GM20431 (cell line): ENCODE data around the gene MPDZ.

Experiments used
- in situ Hi-C: fragments of 300-500 bp; cut with MseI, MboI; formaldehyde crosslinking; loops from one replicate; pipeline ENCODE4 v1.15.0; 2020; ENCODE audit warnings: low sequenced_read_pairs; ENCODE audit not compliant: unreplicated experiment

The MPDZ gene

GRCh38 chr9:13145340-13145739 is 134.2 kb downstream of the MPDZ start:
- in situ Hi-C loops: no loop called here

GRCh38 chr9:13144166-13144775 is 135.2 kb downstream of the MPDZ start:
- in situ Hi-C loops: no loop called here

DNA sequence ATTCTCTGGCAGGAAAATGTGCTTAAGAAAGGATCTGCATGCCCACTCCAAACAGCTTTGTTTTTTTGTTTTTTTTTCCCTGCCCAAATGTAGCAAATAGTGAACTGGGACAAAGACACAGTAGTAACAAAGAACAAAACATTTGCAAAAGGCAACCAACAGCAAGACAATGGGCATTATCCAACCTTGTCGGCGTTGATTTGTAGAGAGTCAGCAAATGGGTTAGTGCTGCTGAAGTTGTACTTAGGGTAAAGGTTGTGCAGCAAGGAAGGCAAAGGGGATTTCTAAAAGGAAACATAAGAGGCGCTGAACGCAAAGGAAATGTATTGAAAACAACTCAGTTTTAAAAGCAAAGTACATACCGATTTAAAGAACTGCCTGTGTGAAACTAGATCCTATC is 136.2 kb downstream of the MPDZ start:
- in situ Hi-C loops: no loop called here

GRCh38 chr9:13142776-13143175 is 136.7 kb downstream of the MPDZ start:
- in situ Hi-C loops: no loop called here

GRCh38 chr9:13141629-13142028 is 137.9 kb downstream of the MPDZ start:
- in situ Hi-C loops: no loop called here

GRCh38 chr9:13140843-13141592 is 138.5 kb downstream of the MPDZ start:
- in situ Hi-C loops: no loop called here

DNA sequence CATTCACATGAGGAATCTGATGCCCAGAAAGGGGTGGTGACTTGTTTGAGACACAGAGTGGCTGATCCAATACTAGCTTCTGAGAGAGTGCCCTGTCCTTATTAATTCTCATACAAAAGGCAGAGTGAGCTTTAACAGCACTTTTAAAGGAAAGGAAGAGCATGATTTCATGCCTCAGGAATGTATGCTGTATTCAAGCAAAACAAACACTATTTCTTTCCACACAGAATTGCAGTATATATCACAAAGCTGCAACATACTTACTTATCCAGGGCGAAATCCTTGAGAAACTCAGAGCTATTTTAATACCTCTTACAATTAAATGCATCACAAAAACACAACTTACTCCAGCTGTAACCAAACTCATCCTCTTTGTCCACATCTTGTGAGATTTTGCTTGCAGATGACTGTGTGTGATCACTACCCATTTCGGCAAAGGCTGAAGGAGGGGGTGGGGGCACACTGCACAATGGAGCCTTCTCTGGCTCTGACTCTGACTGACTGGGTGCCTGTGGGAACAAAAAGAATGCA is 139.8 kb downstream of the MPDZ start:
- in situ Hi-C loops: no loop called here

GRCh38 chr9:13137426-13137825 is 142.1 kb downstream of the MPDZ start:
- in situ Hi-C loops: no loop called here

GRCh38 chr9:13131991-13132390 is 147.5 kb downstream of the MPDZ start:
- in situ Hi-C loops: no loop called here

- in situ Hi-C loops: no loop called here
Measured at GRCh38 chr9:13131416-13131815, 148.1 kb downstream of the MPDZ start.

GRCh38 chr9:13128266-13128860 is 151.1 kb downstream of the MPDZ start:
- in situ Hi-C loops: no loop called here

GRCh38 chr9:13127131-13127530 is 152.4 kb downstream of the MPDZ start:
- in situ Hi-C loops: no loop called here

GRCh38 chr9:13125261-13125660 is 154.2 kb downstream of the MPDZ start:
- in situ Hi-C loops: no loop called here

DNA sequence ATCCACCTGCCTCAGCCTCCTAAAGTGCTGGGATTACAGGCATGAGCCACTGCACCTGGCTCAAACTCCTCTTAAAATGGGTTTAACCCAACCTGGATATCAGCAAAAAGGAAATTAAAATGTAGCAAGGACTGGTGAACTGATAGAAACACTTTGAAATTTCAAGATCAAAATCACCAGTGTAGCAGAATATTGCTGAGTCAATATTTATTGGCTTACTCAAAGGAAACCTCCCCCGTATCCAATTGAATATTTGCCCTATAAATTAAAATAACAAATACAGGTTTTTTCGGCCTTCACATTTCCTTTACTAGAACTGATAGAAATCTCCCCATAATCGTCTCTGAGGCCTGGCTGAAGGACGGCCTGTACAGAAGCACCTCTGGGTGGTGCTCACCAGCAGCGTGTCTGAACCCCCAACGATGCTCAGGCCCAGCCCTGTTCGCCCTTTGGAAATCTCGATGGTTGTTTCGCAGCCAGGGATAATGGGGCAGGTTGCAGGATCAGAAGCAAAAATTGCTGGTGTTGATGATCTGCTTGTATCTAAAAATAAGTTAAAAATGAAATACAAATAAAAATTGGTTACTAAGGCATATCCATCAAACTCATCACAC is 156.6 kb downstream of the MPDZ start:
- in situ Hi-C loops: no loop called here

DNA sequence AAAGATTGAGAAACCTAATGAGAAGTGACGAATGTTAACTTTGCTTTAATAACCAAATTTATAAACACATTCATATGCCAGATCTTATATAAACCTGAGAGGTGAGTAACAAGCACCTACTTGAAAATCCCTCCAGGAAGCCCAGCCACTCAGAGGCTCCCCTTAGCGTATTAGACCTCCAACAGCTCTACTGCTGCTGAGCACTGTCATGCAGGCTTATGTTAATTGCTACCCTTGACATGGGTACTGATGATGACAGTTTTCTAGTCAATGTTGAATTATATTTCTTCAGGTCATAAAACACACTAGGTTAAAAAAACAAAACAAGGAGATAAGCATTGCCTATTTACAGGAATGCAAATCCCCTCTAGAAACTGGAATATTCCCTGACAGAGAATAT is 161.2 kb downstream of the MPDZ start:
- in situ Hi-C loops: no loop called here

DNA sequence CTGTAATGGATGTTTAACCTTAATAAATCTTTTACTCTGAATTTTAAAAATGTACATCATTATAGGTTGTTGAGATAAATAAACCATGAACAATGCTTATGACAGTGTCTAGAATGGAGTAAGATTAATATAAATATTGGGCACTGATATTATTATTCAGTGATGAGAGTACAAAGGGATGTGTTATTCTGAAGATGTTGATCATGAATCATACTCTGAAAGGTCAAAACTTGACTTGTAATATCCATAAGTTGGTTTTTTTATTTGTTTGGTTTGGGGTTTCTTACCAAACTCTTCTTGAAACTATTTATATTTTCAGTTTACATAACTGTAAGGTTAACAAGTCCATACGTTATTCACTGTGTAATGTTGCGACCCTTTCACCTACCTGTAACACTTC is 163.2 kb downstream of the MPDZ start:
- in situ Hi-C loops: no loop called here

GRCh38 chr9:13113751-13114150 is 165.7 kb downstream of the MPDZ start:
- in situ Hi-C loops: no loop called here

GRCh38 chr9:13113216-13113615 is 166.3 kb downstream of the MPDZ start:
- in situ Hi-C loops: no loop called here

DNA sequence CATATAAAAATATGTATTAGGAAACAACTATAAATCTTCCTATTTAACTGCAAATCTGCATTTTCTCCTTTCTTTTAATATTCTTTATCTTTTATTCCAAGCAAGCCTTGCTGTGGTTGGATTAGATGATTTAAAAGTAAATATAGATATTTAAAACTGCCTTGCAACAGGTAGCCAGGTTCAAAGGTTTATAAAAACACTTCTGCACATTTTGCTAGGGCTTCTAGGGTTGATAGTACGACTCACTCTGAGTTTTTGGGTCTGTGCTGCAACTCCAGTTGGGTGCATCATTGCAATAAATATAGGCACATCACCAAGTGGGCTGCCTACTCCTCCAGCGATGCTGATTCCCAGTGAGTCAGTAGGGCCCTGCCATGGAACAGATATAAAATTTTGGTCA is 167.7 kb downstream of the MPDZ start:
- in situ Hi-C loops: no loop called here

GRCh38 chr9:13110766-13111417 is 168.6 kb downstream of the MPDZ start:
- in situ Hi-C loops: no loop called here
